ENCODE results near the gene GALNTL6.

DNA sequence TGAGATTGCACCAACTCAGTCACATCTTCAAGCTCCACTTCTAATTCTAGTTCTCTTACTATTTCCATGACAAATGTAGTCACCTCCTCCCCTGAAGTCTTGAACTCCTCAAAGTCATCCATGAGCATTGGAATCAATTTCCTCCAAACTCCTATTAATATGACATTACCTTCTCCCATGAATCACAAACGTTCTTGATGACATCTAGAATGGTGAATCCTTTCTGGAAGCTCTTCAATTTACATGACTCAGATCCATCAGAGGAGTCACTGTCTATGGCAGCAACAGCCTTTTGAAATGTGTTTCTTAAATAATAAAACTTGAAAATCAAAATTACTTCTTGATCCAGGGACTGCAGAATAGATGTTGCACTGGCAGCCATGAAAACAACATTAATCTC lies 34.5 kb downstream of the GALNTL6 start:
- no peak for TF ChIP-seq CTCF (conservative IDR thresholded peaks at IDR 0.05; ENCODE audit: low read depth, low read length)
- no peak for TF ChIP-seq RFX5 (IDR thresholded peaks at IDR 0.05; ENCODE audit: low read depth, low read length)
- TF ChIP-seq RAD21 (IDR thresholded peaks at IDR 0.05; ENCODE audit: low read length), result no peak
- no peak for TF ChIP-seq SMC3 (IDR thresholded peaks at IDR 0.05; ENCODE audit: low read depth, low read length)
- TF ChIP-seq NFE2L2 (IDR thresholded peaks at IDR 0.05; ENCODE audit: low read depth, low read length), result no peak
- TF ChIP-seq POLR2A (IDR thresholded peaks at IDR 0.05; ENCODE audit: low read depth, low read length), result no peak
- TF ChIP-seq USF2 (IDR thresholded peaks at IDR 0.05; ENCODE audit: low read depth, low read length), result no peak
- no peak for TF ChIP-seq ELK1 (IDR thresholded peaks at IDR 0.05; ENCODE audit: borderline replicate concordance, low read depth, low read length)
- no peak for TF ChIP-seq MAZ (IDR thresholded peaks at IDR 0.05; ENCODE audit: borderline replicate concordance, low read depth, low read length)
- no peak for TF ChIP-seq CHD1 (IDR thresholded peaks at IDR 0.05; ENCODE audit: low read depth, low read length)
- no peak for TF ChIP-seq MXI1 (IDR thresholded peaks at IDR 0.05; ENCODE audit: borderline replicate concordance, low read depth, low read length)
- no peak for TF ChIP-seq CEBPB (IDR thresholded peaks at IDR 0.05; ENCODE audit: low read depth, low read length)
- TF ChIP-seq BHLHE40 (IDR thresholded peaks at IDR 0.05; ENCODE audit: low read depth, low read length), result no peak
